HG03103 (cell line): ENCODE measurements around the gene MRC1.

Experiments used
- ATAC-seq: cut with Tn5 transposase; IDR thresholded peaks from one replicate; pipeline ENCODE4 v1.9.1; 2021; ENCODE audit warnings: low read depth; ENCODE audit not compliant: unreplicated experiment

MRC1 gene

GRCh38 chr10:17842641-17843040, 33.5 kb downstream of the MRC1 start:
- no peak for ATAC-seq

- ATAC-seq: no peak
Measured at GRCh38 chr10:17847585-17848296, 38.6 kb downstream of the MRC1 start.

- no peak for ATAC-seq
Measured at GRCh38 chr10:17848646-17849045, 39.5 kb downstream of the MRC1 start.

GRCh38 chr10:17850501-17850900, 41.4 kb downstream of the MRC1 start:
- no peak for ATAC-seq

- no peak for ATAC-seq
Measured at GRCh38 chr10:17851611-17852010, 42.5 kb downstream of the MRC1 start.

- no peak for ATAC-seq
Measured at GRCh38 chr10:17854044-17854652, 45.0 kb downstream of the MRC1 start.

- no peak for ATAC-seq
Measured at GRCh38 chr10:17857040-17857439, 47.9 kb downstream of the MRC1 start.

- ATAC-seq: no peak
Measured at GRCh38 chr10:17859492-17860156, 50.5 kb downstream of the MRC1 start.

GRCh38 chr10:17861760-17862159, 52.6 kb downstream of the MRC1 start:
- ATAC-seq: no peak

GRCh38 chr10:17865351-17865750, 56.2 kb downstream of the MRC1 start:
- no peak for ATAC-seq

- ATAC-seq: no peak
Measured at GRCh38 chr10:17866346-17866745, 57.2 kb downstream of the MRC1 start.

GRCh38 chr10:17867056-17867455, 57.9 kb downstream of the MRC1 start:
- ATAC-seq: no peak

GRCh38 chr10:17871036-17871435, 61.9 kb downstream of the MRC1 start:
- ATAC-seq: no peak

- no peak for ATAC-seq
Measured at GRCh38 chr10:17872191-17873091, 63.3 kb downstream of the MRC1 start.

- no peak for ATAC-seq
Measured at GRCh38 chr10:17873946-17874345, 64.8 kb downstream of the MRC1 start.

- no peak for ATAC-seq
Measured at GRCh38 chr10:17877121-17877520, 68.0 kb downstream of the MRC1 start.

GRCh38 chr10:17878896-17879295, 69.7 kb downstream of the MRC1 start:
- ATAC-seq: no peak

- no peak for ATAC-seq
Measured at GRCh38 chr10:17880601-17881000, 71.5 kb downstream of the MRC1 start.

- no peak for ATAC-seq
Measured at GRCh38 chr10:17882557-17882956, 73.4 kb downstream of the MRC1 start.

GRCh38 chr10:17883621-17884020, 74.5 kb downstream of the MRC1 start:
- ATAC-seq: no peak

GRCh38 chr10:17888189-17888588, 79.0 kb downstream of the MRC1 start:
- no peak for ATAC-seq
